ENCODE measurements around the gene SLAMF8.
A peak's percentile ranks its signal among the peaks of the same experiment; 100 is the strongest.

The SLAMF8 gene

GRCh38 chr1:159854693-159855192 lies 28.1 kb downstream of the SLAMF8 start:
- Histone ChIP-seq H3K4me3 (ENCODE audit: low read length) (no peak overlapping the region), H3K4me1 (ENCODE audit: control insufficient read depth, low read length) (no peaks in the 10 kb centered on the region), H3F3A (ENCODE audit: control insufficient read depth, insufficient read depth) (no peaks in the 10 kb centered on the region), H3K27ac (ENCODE audit: low read depth, low read length) (no peak overlapping the region), H4K20me1 (ENCODE audit: control insufficient read depth, insufficient read depth, low read depth, low read length) (no peaks in the 10 kb centered on the region), H3K36me3 (ENCODE audit: control insufficient read depth, low read length) (no peaks in the 10 kb centered on the region), H3K79me2 (ENCODE audit: control insufficient read depth, low read length) (no peaks in the 10 kb centered on the region), H3K4me2 (ENCODE audit: low read length) (no peak overlapping the region), H3K9me3 (ENCODE audit: control insufficient read depth, insufficient read depth, low read length) (no peaks in the 10 kb centered on the region), H3K9me2 (replicated peaks; ENCODE audit: control insufficient read depth, low read length) (no peaks in the 10 kb centered on the region), H3K27me3 (ENCODE audit: control insufficient read depth, low read length) (peaks cover 39% of the 10 kb centered on the region)
- TF ChIP-seq CTCF (IDR thresholded peaks at IDR 0.05; ENCODE audit: low read depth, low read length, poor library complexity, severe bottlenecking) (no peak), EZH2phosphoT487 (IDR thresholded peaks at IDR 0.05; ENCODE audit: borderline replicate concordance, low read length) (peak; percentile 32; the same call in 1 of the 2 replicates)

- no peaks in the 10 kb centered on the region for H3K9me2 ChIP-seq (replicated peaks; ENCODE audit: control insufficient read depth, low read length)
- H3K9me3 ChIP-seq (ENCODE audit: control insufficient read depth, insufficient read depth, low read length) = no peaks in the 10 kb centered on the region
- H4K20me1 ChIP-seq (ENCODE audit: control insufficient read depth, insufficient read depth, low read depth, low read length) = no peaks in the 10 kb centered on the region
- H3K27me3 ChIP-seq (ENCODE audit: control insufficient read depth, low read length) = peaks cover 36% of the 10 kb centered on the region
- no peak for TF ChIP-seq EZH2phosphoT487 (IDR thresholded peaks at IDR 0.05; ENCODE audit: borderline replicate concordance, low read length)
- no peak for TF ChIP-seq CTCF (IDR thresholded peaks at IDR 0.05; ENCODE audit: low read depth, low read length, poor library complexity, severe bottlenecking)
- H3K4me3 ChIP-seq (ENCODE audit: low read length) = no peak overlapping the region
- no peaks in the 10 kb centered on the region for H3K36me3 ChIP-seq (ENCODE audit: control insufficient read depth, low read length)
- H3K4me2 ChIP-seq (ENCODE audit: low read length) = no peak overlapping the region
- no peak overlapping the region for H3K27ac ChIP-seq (ENCODE audit: low read depth, low read length)
- no peaks in the 10 kb centered on the region for H3F3A ChIP-seq (ENCODE audit: control insufficient read depth, insufficient read depth)
- H3K4me1 ChIP-seq (ENCODE audit: control insufficient read depth, low read length) = no peaks in the 10 kb centered on the region
- no peaks in the 10 kb centered on the region for H3K79me2 ChIP-seq (ENCODE audit: control insufficient read depth, low read length)
These were observed 29.0 kb downstream of the SLAMF8 start for GRCh38 chr1:159855709-159856108.

GRCh38 chr1:159856576-159856975 lies 29.9 kb downstream of the SLAMF8 start:
- TF ChIP-seq EZH2phosphoT487 (IDR thresholded peaks at IDR 0.05; ENCODE audit: borderline replicate concordance, low read length) = no peak
- no peak for TF ChIP-seq CTCF (IDR thresholded peaks at IDR 0.05; ENCODE audit: low read depth, low read length, poor library complexity, severe bottlenecking)
- no peak overlapping the region for H3K4me3 ChIP-seq (ENCODE audit: low read length)
- no peaks in the 10 kb centered on the region for H3K9me3 ChIP-seq (ENCODE audit: control insufficient read depth, insufficient read depth, low read length)
- no peaks in the 10 kb centered on the region for H3K4me1 ChIP-seq (ENCODE audit: control insufficient read depth, low read length)
- no peaks in the 10 kb centered on the region for H3K79me2 ChIP-seq (ENCODE audit: control insufficient read depth, low read length)
- no peaks in the 10 kb centered on the region for H3K9me2 ChIP-seq (replicated peaks; ENCODE audit: control insufficient read depth, low read length)
- no peaks in the 10 kb centered on the region for H4K20me1 ChIP-seq (ENCODE audit: control insufficient read depth, insufficient read depth, low read depth, low read length)
- H3F3A ChIP-seq (ENCODE audit: control insufficient read depth, insufficient read depth) = no peaks in the 10 kb centered on the region
- H3K27ac ChIP-seq (ENCODE audit: low read depth, low read length) = no peak overlapping the region
- peaks cover 37% of the 10 kb centered on the region for H3K27me3 ChIP-seq (ENCODE audit: control insufficient read depth, low read length)
- no peaks in the 10 kb centered on the region for H3K36me3 ChIP-seq (ENCODE audit: control insufficient read depth, low read length)
- no peak overlapping the region for H3K4me2 ChIP-seq (ENCODE audit: low read length)
